ENCODE results near the gene DNAI7.

Gene DNAI7

GRCh38 chr12:25182765-25183164 lies 12.2 kb downstream of the DNAI7 start:
- DNase-seq: no peak

GRCh38 chr12:25162866-25163265 lies 32.1 kb downstream of the DNAI7 start:
- no peak for DNase-seq

GRCh38 chr12:25156061-25156460 lies 38.9 kb downstream of the DNAI7 start:
- DNase-seq: no peak

- DNase-seq: peak; percentile 48
These were observed 39.9 kb downstream of the DNAI7 start for GRCh38 chr12:25155022-25155576.

- no peak for DNase-seq
These were observed 42.9 kb downstream of the DNAI7 start for GRCh38 chr12:25152055-25152454.

GRCh38 chr12:25151476-25151875 lies 43.5 kb downstream of the DNAI7 start:
- DNase-seq: no peak

GRCh38 chr12:25146686-25147085 lies 48.3 kb downstream of the DNAI7 start:
- no peak for DNase-seq

GRCh38 chr12:25135531-25136154 lies 59.3 kb downstream of the DNAI7 start:
- peak; percentile 7 for DNase-seq

GRCh38 chr12:25131270-25131669 lies 63.7 kb downstream of the DNAI7 start:
- no peak for DNase-seq

- DNase-seq: peak; percentile 44
These were observed 64.2 kb downstream of the DNAI7 start for GRCh38 chr12:25130741-25131188.

- DNase-seq: no peak
These were observed 68.2 kb downstream of the DNAI7 start for GRCh38 chr12:25126746-25127145.

GRCh38 chr12:25126101-25126500 lies 68.9 kb downstream of the DNAI7 start:
- DNase-seq: no peak

GRCh38 chr12:25124493-25124892 lies 70.5 kb downstream of the DNAI7 start:
- no peak for DNase-seq

GRCh38 chr12:25123126-25123525 lies 71.8 kb downstream of the DNAI7 start:
- DNase-seq: no peak

- DNase-seq: no peak
These were observed 73.0 kb downstream of the DNAI7 start for GRCh38 chr12:25121916-25122315.

GRCh38 chr12:25121110-25121509 lies 73.8 kb downstream of the DNAI7 start:
- no peak for DNase-seq

- DNase-seq: peak; percentile 14
These were observed 75.9 kb downstream of the DNAI7 start for GRCh38 chr12:25119020-25119419.

- DNase-seq: no peak
These were observed 79.3 kb downstream of the DNAI7 start for GRCh38 chr12:25115677-25116076.

- DNase-seq: no peak
These were observed 81.3 kb downstream of the DNAI7 start for GRCh38 chr12:25113651-25114050.

GRCh38 chr12:25110260-25110659 lies 84.7 kb downstream of the DNAI7 start:
- no peak for DNase-seq

GRCh38 chr12:25107920-25108319 lies 87.0 kb downstream of the DNAI7 start:
- DNase-seq: peak; percentile 25

- no peak for DNase-seq
These were observed 88.1 kb downstream of the DNAI7 start for GRCh38 chr12:25106818-25107217.

GRCh38 chr12:25102402-25102801 lies 92.6 kb downstream of the DNAI7 start:
- no peak for DNase-seq

GRCh38 chr12:25101092-25101445 lies 93.9 kb downstream of the DNAI7 start:
- no peak for DNase-seq
